ENCODE results near the gene DCT. TPM values are rescaled to one million over a fixed set of nuclear protein-coding genes. Genes with fewer than 3 reads are reported as not detected.

Gene DCT
- total and polyA plus RNA-seq, 8 donors, result 0.06 to 0.83 (median 0.26) TPM

DNA sequence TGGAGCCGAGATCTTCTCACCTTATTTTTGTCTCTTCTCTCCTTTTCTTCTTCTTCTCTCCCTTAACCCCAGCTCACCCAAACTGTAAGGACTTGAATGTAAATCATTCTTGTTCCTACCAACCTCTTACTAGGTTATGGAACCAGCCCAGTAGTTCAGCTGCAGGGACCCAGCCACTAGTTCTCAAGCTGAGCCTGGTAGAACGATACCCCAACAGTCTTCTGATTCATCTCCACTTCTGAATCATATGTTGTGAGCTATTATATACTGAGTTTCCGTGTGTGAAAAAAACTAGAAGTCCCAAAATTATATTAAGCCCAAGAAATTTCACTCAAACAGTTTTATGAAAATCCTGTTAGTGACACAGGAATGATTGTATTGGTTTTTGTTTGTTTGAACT is 67.7 kb downstream of the DCT start:
- no peak for TF ChIP-seq CTCF (IDR thresholded peaks at IDR 0.05)
- H3K4me3 ChIP-seq, result no peak overlapping the region
- intact Hi-C loops (cut with DNase I), result no loop called here
- no peaks in the 10 kb centered on the region for H3K36me3 ChIP-seq
- no peak for ATAC-seq
- no peaks in the 10 kb centered on the region for H3K27me3 ChIP-seq
- no peaks in the 10 kb centered on the region for H3K9me3 ChIP-seq
- 63 to 78% methylated on average over 3 of the region's 3 CpGs for WGBS, 2 donors
- no peaks in the 10 kb centered on the region for H3K4me1 ChIP-seq
- no peak for DNase-seq
- FAIRE-seq, result no peak
- no peak overlapping the region for H3K27ac ChIP-seq

DNA sequence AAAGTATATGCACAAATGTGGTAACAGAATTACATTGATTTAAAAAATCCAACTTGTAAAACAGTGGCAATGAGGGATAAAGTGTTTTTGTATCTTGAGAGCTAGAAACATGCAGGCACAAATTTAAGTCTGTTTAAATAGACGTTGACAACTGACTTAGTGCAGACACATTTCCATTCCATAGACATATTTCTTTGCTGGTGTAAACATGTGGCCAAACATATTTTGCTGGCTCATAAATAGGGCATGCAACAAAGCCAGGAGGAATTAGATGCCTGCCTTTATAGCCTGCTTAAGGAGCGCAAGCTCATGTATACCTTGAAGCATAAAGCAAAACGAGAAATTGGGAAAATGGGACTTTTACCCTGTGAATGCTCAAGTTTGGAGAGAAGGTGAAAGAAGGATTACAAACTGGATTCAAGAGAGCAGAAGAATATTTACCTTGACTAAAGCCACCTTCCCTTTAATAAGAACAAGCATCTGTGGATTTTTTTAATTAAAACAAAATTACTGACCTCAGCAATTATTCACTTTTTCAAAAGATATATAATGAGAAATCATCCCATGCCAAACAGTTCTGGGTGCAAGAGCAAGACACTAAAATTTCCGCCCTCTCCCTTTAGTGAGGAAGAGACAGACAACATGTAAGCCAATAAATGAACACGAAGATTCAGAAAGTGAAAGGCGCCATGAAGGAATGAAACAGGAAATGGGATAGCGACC is 71.0 kb downstream of the DCT start:
- WGBS, 2 donors, result 81 to 82% methylated on average over 7 of the region's 7 CpGs
- ATAC-seq (no peak), DNase-seq (no peak), FAIRE-seq (no peak)
- intact Hi-C loops (cut with DNase I), result no loop called here
- TF ChIP-seq CTCF (IDR thresholded peaks at IDR 0.05), result no peak
- Histone ChIP-seq H3K27me3 (no peaks in the 10 kb centered on the region), H3K4me1 (no peaks in the 10 kb centered on the region), H3K9me3 (no peaks in the 10 kb centered on the region), H3K36me3 (no peaks in the 10 kb centered on the region), H3K4me3 (no peak overlapping the region), H3K27ac (no peak overlapping the region)

GRCh38 chr13:94400874-94401273 is 78.6 kb downstream of the DCT start:
- no peaks in the 10 kb centered on the region for H3K9me3 ChIP-seq
- no peak for FAIRE-seq
- intact Hi-C loops (cut with DNase I), result no loop called here
- no peaks in the 10 kb centered on the region for H3K4me1 ChIP-seq
- H3K27ac ChIP-seq, result no peak overlapping the region
- DNase-seq, result no peak
- H3K27me3 ChIP-seq, result no peaks in the 10 kb centered on the region
- H3K4me3 ChIP-seq, result no peak overlapping the region
- ATAC-seq, result no peak
- H3K36me3 ChIP-seq, result no peaks in the 10 kb centered on the region
- no peak for TF ChIP-seq CTCF (IDR thresholded peaks at IDR 0.05)
- 62 to 64% methylated on average over 4 of the region's 4 CpGs for WGBS, 2 donors

DNA sequence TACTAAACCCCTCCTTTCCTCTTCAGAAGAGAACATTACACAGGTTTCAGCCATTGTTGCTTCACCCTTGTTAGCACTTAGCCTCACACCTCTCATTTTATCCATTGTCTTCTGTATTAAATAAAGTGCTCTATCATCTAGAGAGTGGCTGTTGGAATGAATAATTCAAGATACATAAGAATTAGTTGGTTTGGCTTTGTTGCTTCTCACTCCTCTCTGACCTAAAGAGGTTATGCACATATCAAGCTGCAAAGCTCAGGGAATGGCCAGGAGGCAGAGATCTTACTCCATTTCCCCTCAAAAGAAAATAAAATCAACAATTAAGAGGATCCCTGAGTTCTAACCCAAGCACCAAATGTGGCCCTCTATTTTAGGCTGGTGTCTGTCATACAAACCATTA is 79.7 kb downstream of the DCT start:
- intact Hi-C loops (cut with DNase I), result no loop called here
- FAIRE-seq (no peak), DNase-seq (no peak), ATAC-seq (no peak)
- H3K27me3 ChIP-seq, result no peaks in the 10 kb centered on the region
- no peak for TF ChIP-seq CTCF (IDR thresholded peaks at IDR 0.05)
- no peaks in the 10 kb centered on the region for H3K36me3 ChIP-seq
- H3K27ac ChIP-seq, result no peak overlapping the region
- H3K9me3 ChIP-seq, result no peaks in the 10 kb centered on the region
- no peaks in the 10 kb centered on the region for H3K4me1 ChIP-seq
- no peak overlapping the region for H3K4me3 ChIP-seq

- DNase-seq, result no peak
- no peak overlapping the region for H3K4me3 ChIP-seq
- intact Hi-C loops (cut with DNase I), result no loop called here
- no peak overlapping the region for H3K27ac ChIP-seq
- ATAC-seq, result no peak
- H3K36me3 ChIP-seq, result no peaks in the 10 kb centered on the region
- FAIRE-seq, result no peak
- no peaks in the 10 kb centered on the region for H3K4me1 ChIP-seq
- 72 to 85% methylated on average over 5 of the region's 5 CpGs for WGBS, 2 donors
- H3K9me3 ChIP-seq, result no peaks in the 10 kb centered on the region
- no peak for TF ChIP-seq CTCF (IDR thresholded peaks at IDR 0.05)
- H3K27me3 ChIP-seq, result no peaks in the 10 kb centered on the region
Observed at GRCh38 chr13:94395860-94396259, 83.6 kb downstream of the DCT start.
